Neuronal stem cell (in vitro differentiated cells): Measurements from ENCODE around the gene DCDC1.
A peak's percentile ranks its signal among the peaks of the same experiment; 100 is the strongest.

Experiments
- DNase-seq: peaks from one replicate; pipeline ENCODE4 v3.0.0-alpha.2; 2013; ENCODE audit warnings: low spot score
- H2AFZ ChIP-seq: one replicate; pipeline ENCODE4 v1.6.1; 2013; ENCODE audit warnings: mild to moderate bottlenecking, low read length, inconsistent platforms
- H2AK5ac ChIP-seq: 2 replicates; pipeline ENCODE4 v1.6.1; 2013; ENCODE audit warnings: low read depth, mild to moderate bottlenecking, inconsistent platforms, low read length, moderate library complexity, mixed read lengths
- H2BK120ac ChIP-seq: 2 replicates; pipeline ENCODE4 v1.6.1; 2013; ENCODE audit warnings: low read depth, mild to moderate bottlenecking, inconsistent platforms, low read length, moderate library complexity, mixed read lengths
- H2BK12ac ChIP-seq: one replicate; pipeline ENCODE4 v1.6.1; 2013; ENCODE audit warnings: low read length, inconsistent platforms
- H2BK15ac ChIP-seq: 2 replicates; pipeline ENCODE4 v1.6.1; 2013; ENCODE audit warnings: mild to moderate bottlenecking, low read length, inconsistent platforms, mixed read lengths
- H2BK5ac ChIP-seq: one replicate; pipeline ENCODE4 v1.6.1; 2013; ENCODE audit warnings: inconsistent platforms, mild to moderate bottlenecking, low read length, moderate library complexity
- H3K14ac ChIP-seq: one replicate; pipeline ENCODE4 v1.6.1; 2013; ENCODE audit warnings: low read length, inconsistent platforms
- H3K18ac ChIP-seq: 2 replicates; pipeline ENCODE4 v1.6.1; 2013; ENCODE audit warnings: low read length, inconsistent platforms
- H3K23ac ChIP-seq: 2 replicates; pipeline ENCODE4 v1.6.1; 2013; ENCODE audit warnings: low read depth, mild to moderate bottlenecking, mixed read lengths, low read length, inconsistent platforms; ENCODE audit not compliant: poor library complexity
- H3K27ac ChIP-seq: replicated peaks from 3 replicates; pipeline ENCODE4 v1.5.1; 2013; ENCODE audit warnings: low read length, inconsistent platforms
- H3K27me3 ChIP-seq, 3 experiments: 2 replicates each; pipeline ENCODE4 v1.6.1; 2013; ENCODE audit warnings: low read length in 3 of 3, mild to moderate bottlenecking in 2 of 3, inconsistent platforms in 1 of 3, low read depth in 1 of 3, mixed read lengths in 1 of 3, moderate library complexity in 1 of 3; ENCODE audit not compliant: control insufficient read depth in 3 of 3, insufficient read depth in 3 of 3
- H3K36me3 ChIP-seq, 2 donors: replicated peaks in 1 of 2; 2 replicates each; pipeline ENCODE4 v1.6.1; 2013; ENCODE audit warnings: low read length in 2 of 2; ENCODE audit not compliant: control insufficient read depth in 2 of 2, insufficient read depth in 2 of 2
- H3K4ac ChIP-seq: 2 replicates; pipeline ENCODE4 v1.6.1; 2013; ENCODE audit warnings: inconsistent platforms, mild to moderate bottlenecking, low read length, moderate library complexity
- H3K4me1 ChIP-seq, 2 donors: 1 replicate in 1 of 2; 2 replicates in 1 of 2; pipeline ENCODE4 v1.6.1; 2013; ENCODE audit warnings: low read length in 2 of 2, low read depth in 1 of 2; ENCODE audit not compliant: control insufficient read depth in 2 of 2, insufficient read depth in 1 of 2
- H3K4me2 ChIP-seq: one replicate; pipeline ENCODE4 v1.6.1; 2013; ENCODE audit warnings: mild to moderate bottlenecking, low read length, inconsistent platforms; ENCODE audit not compliant: insufficient read depth, poor library complexity, severe bottlenecking
- H3K4me3 ChIP-seq, 2 donors: 2 replicates each; pipeline ENCODE4 v1.5.1; 2013; ENCODE audit warnings: low read length in 2 of 2, mild to moderate bottlenecking in 2 of 2, inconsistent platforms in 1 of 2, moderate library complexity in 1 of 2
- H3K79me1 ChIP-seq: one replicate; pipeline ENCODE4 v1.6.1; 2013; ENCODE audit warnings: low read depth, mild to moderate bottlenecking, inconsistent platforms, low read length, moderate library complexity
- H3K9ac ChIP-seq: one replicate; pipeline ENCODE4 v1.6.1; 2013; ENCODE audit warnings: mild to moderate bottlenecking, low read depth, low read length, inconsistent platforms; ENCODE audit not compliant: poor library complexity
- H3K9me3 ChIP-seq, 2 donors: replicated peaks in 1 of 2; 2 replicates each; pipeline versions ENCODE3 to v1.6.1; 2013; ENCODE audit warnings: low read length in 2 of 2, mild to moderate bottlenecking in 2 of 2, inconsistent platforms in 1 of 2, low read depth in 1 of 2, mixed read lengths in 1 of 2, moderate library complexity in 1 of 2; ENCODE audit not compliant: control insufficient read depth in 2 of 2, insufficient read depth in 1 of 2
- H4K8ac ChIP-seq: one replicate; pipeline ENCODE4 v1.6.1; 2013; ENCODE audit warnings: low read depth, mild to moderate bottlenecking, inconsistent platforms, low read length, moderate library complexity
- H4K91ac ChIP-seq: one replicate; pipeline ENCODE4 v1.6.1; 2013; ENCODE audit warnings: low read length, low read depth, mild to moderate bottlenecking, inconsistent platforms; ENCODE audit not compliant: poor library complexity
- WGBS, 2 donors: extraction: QIAGEN DNeasy Blood & Tissue Kit; methylation state at CpG; one replicate each; pipeline ENCODE4 v1.1.7; 2013; ENCODE audit warnings: missing lambda C conversion rate in 2 of 2, mixed read lengths in 1 of 2; ENCODE audit not compliant: insufficient read length in 2 of 2, insufficient replicate concordance in 1 of 2; ENCODE audit errors: extremely low coverage in 2 of 2; 5-methylcytosine and 5-hydroxymethylcytosine counted together

Gene DCDC1

DNA sequence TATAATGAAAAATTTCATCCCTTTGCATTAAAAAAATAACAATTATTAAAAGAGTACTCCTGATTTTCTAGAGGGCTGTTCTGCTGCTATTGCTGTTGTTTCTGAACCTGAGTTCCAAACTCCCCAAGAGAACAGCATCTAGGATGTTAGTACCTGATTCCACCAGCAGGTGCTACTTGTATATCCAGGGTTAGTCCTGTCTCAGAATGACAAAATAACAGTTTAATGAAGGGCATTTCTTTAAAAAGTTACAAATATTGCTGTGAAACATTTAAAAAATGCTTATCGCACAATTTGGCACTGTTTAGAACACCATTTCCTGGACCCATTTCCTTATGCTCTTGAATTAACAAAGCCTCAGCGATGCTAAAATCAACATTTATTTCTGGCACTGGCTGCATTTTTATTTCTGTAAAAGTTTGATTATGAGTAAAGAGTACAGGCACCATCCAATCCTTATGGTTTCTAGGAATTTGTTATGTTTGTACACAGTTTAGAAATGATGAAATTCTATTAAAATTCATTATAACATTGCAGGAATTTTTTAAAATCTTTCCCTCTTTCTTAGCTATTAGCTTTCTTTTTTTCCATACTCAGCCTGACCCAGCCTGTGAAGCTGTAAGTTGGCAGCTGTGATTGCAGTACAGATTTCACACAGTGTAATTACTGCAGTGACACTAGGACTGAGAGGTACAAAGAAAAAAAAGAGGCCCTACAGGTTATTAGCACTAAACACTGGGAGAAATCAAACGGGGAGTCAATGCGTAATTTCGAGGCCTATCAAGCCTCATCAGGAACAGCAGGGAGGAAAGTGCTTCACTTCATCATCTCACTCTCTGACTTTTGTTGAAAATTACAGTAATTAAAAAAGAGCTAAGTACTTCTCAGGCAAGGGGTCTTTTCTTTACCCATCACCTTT is 208.8 kb downstream of the DCDC1 start:
- Histone ChIP-seq H3K9me3 (no peaks in the 10 kb centered on the region), H3K4ac (no peak overlapping the region), H3K14ac (no peak overlapping the region), H3K4me1 (peaks cover 5 to 15% of the 10 kb centered on the region in 2 donors), H3K36me3 (no peaks in the 10 kb centered on the region), H2BK120ac (no peak overlapping the region), H3K4me2 (no peak overlapping the region), H3K4me3 (no peak overlapping the region), H3K27ac (no peak overlapping the region), H3K9ac (no peak overlapping the region), H2BK5ac (no peak overlapping the region), H3K27me3 (no peaks in the 10 kb centered on the region), H3K79me1 (no peaks in the 10 kb centered on the region), H4K8ac (no peak overlapping the region), H2BK15ac (no peak overlapping the region), H3K18ac (no peak overlapping the region), H2BK12ac (no peak overlapping the region), H2AK5ac (no peak overlapping the region), H3K23ac (no peak overlapping the region), H2AFZ (peak overlapping the region; percentile 73), H4K91ac (no peak overlapping the region)
- peak; percentile 8 for DNase-seq
- WGBS, 2 donors, result no CpG with 5 or more reads among the region's 5 CpGs

DNA sequence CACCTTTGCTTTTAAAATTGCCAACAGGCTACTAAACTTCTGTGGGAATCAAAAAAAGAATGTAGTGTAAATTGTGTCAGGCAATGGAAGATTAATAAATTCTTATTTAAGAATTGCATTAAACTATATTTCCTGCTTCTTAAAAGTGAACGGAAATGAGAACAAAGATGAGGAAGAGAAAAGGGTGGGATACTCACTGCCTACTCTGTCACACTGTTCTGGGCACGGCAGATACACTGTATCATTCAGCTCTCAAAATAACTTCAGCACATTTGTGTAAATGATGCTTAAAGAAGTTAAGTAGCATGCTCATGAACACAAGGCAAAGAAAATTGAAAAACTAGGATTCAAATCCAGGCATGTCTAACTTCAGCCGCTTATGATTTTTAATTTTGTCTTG is 218.7 kb downstream of the DCDC1 start:
- no peak overlapping the region for H2BK5ac ChIP-seq
- H3K9me3 ChIP-seq, result peaks cover 0 to 4% of the 10 kb centered on the region in 2 donors
- H2BK12ac ChIP-seq, result no peak overlapping the region
- no peak overlapping the region for H3K23ac ChIP-seq
- H2BK120ac ChIP-seq, result no peak overlapping the region
- no peak overlapping the region for H2BK15ac ChIP-seq
- no peak for DNase-seq
- H4K91ac ChIP-seq, result no peak overlapping the region
- no peak overlapping the region for H2AFZ ChIP-seq
- H3K14ac ChIP-seq, result no peak overlapping the region
- H2AK5ac ChIP-seq, result no peak overlapping the region
- no peak overlapping the region for H3K4me2 ChIP-seq
- H3K4ac ChIP-seq, result no peak overlapping the region
- no peak overlapping the region for H3K18ac ChIP-seq
- no peak overlapping the region for H3K4me3 ChIP-seq
- no peaks in the 10 kb centered on the region for H3K27me3 ChIP-seq
- H3K27ac ChIP-seq, result no peak overlapping the region
- no peak overlapping the region for H4K8ac ChIP-seq
- H3K36me3 ChIP-seq, result no peaks in the 10 kb centered on the region
- no CpG with 5 or more reads among the region's 3 CpGs for WGBS, 2 donors
- no peaks in the 10 kb centered on the region for H3K79me1 ChIP-seq
- no peak overlapping the region for H3K9ac ChIP-seq
- peaks cover 3% of the 10 kb centered on the region in 2 donors for H3K4me1 ChIP-seq

DNA sequence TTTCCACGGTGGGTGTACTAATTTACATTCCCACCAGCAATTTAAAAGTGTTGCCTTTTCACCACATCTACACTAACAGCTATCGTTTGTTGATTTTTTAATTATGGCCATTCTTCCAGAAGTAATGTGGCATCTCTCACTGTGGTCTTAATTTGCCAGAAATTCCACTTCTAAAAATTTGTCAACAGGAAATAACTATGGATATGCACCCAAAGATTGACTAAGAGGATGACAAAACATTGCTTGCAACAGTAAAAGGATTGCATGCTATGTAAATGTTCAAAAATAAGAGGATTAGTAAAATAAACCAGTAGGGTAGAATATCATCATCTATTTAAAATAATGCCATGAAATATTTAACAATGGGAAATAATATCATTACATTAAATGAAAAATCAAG is 219.5 kb downstream of the DCDC1 start:
- Histone ChIP-seq H3K18ac (no peak overlapping the region), H3K4me1 (peaks cover 3% of the 10 kb centered on the region in 2 donors), H2BK12ac (no peak overlapping the region), H4K91ac (no peak overlapping the region), H2AK5ac (no peak overlapping the region), H3K4ac (no peak overlapping the region), H3K27me3 (no peaks in the 10 kb centered on the region), H2BK5ac (no peak overlapping the region), H3K9me3 (peaks cover 0 to 4% of the 10 kb centered on the region in 2 donors), H4K8ac (no peak overlapping the region), H3K79me1 (no peaks in the 10 kb centered on the region), H3K23ac (no peak overlapping the region), H3K14ac (no peak overlapping the region), H3K4me2 (no peak overlapping the region), H2BK120ac (no peak overlapping the region), H3K27ac (no peak overlapping the region), H2AFZ (no peak overlapping the region), H2BK15ac (no peak overlapping the region), H3K9ac (no peak overlapping the region), H3K4me3 (no peak overlapping the region), H3K36me3 (no peaks in the 10 kb centered on the region)
- DNase-seq, result no peak
- no CpG with 5 or more reads among the region's 2 CpGs for WGBS, 2 donors

DNA sequence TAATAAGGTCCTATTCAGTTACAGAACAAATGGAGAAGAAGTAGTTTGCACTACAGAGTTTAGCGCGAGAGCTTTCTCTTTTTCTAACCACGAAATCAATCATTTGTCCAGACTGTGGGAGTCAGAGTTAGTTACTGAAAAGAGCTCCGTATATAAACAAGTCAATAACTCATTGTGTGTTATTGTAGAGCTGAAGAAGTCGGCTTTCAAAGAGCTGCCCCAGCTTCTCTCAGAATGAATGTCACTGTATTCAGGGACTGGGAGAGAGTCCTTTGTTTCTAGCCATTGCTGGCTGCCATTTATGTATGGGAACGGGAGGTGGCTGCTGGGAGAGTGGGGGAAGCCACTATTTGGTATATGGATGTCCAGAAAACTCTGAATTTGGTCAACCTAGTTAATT is 227.8 kb downstream of the DCDC1 start:
- Histone ChIP-seq H3K4me3 (peak overlapping the region in 1 of 2 donors; percentile 14), H3K23ac (no peak overlapping the region)

More for the DNA sequence above, 227.8 kb downstream of the DCDC1 start:
- Histone ChIP-seq H3K79me1 (no peaks in the 10 kb centered on the region), H2AK5ac (no peak overlapping the region), H4K91ac (no peak overlapping the region), H2BK5ac (no peak overlapping the region), H3K4ac (no peak overlapping the region), H3K14ac (no peak overlapping the region), H2BK15ac (no peak overlapping the region), H2BK120ac (no peak overlapping the region), H3K9me3 (no peaks in the 10 kb centered on the region), H3K27ac (no peak overlapping the region), H3K18ac (no peak overlapping the region), H2BK12ac (no peak overlapping the region), H3K36me3 (no peaks in the 10 kb centered on the region), H2AFZ (peak overlapping the region; percentile 60), H4K8ac (no peak overlapping the region), H3K9ac (no peak overlapping the region), H3K4me1 (peaks cover 0 to 21% of the 10 kb centered on the region in 2 donors), H3K27me3 (no peaks in the 10 kb centered on the region), H3K4me2 (peak overlapping the region; percentile 2)
- WGBS, 2 donors, result no CpG with 5 or more reads among the region's 6 CpGs
- peak; percentile 24 for DNase-seq
